M059J (cell line): Measurements from ENCODE around the gene SHISA7. TPM values are rescaled to one million over a fixed set of nuclear protein-coding genes. Genes with fewer than 3 reads are reported as not detected.

Experiments used
- DNase-seq: peaks from one replicate; pipeline ENCODE4 v3.0.0-alpha.2; 2012; ENCODE audit warnings: low read depth
- total RNA-seq: library from RNA; depleted of rRNA; stranded (reverse); fragments of >200 nt; shearing (Covaris generic); gene quantifications from 2 replicates; pipeline ENCODE4 v1.2.3, GENCODE V29; 2014; rRNA removed

SHISA7 gene
- total RNA-seq, 1 experiment from 2014 or later, result not detected

DNA sequence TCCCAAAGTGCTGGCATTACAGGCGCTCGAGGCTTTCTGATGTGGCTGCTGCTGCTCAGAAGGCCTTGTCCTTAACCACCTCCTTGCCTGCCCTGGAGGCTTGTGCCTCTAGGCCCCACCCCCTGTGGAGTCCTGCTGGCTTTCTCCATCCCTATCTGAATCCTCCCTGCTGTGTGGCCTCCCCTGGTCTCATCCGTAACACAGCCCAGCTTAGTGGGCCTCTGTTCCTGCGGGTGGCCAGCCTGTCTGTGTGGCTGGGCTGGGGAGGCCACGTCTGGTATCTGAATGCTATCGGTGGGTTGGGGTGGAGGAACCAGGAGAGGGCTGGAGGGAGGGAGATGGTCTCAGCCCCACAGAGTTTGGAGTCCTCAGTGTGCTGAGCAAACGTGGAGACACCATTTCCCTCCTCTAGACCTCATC is 52.6 kb downstream of the SHISA7 start:
- DNase-seq, result no peak

DNA sequence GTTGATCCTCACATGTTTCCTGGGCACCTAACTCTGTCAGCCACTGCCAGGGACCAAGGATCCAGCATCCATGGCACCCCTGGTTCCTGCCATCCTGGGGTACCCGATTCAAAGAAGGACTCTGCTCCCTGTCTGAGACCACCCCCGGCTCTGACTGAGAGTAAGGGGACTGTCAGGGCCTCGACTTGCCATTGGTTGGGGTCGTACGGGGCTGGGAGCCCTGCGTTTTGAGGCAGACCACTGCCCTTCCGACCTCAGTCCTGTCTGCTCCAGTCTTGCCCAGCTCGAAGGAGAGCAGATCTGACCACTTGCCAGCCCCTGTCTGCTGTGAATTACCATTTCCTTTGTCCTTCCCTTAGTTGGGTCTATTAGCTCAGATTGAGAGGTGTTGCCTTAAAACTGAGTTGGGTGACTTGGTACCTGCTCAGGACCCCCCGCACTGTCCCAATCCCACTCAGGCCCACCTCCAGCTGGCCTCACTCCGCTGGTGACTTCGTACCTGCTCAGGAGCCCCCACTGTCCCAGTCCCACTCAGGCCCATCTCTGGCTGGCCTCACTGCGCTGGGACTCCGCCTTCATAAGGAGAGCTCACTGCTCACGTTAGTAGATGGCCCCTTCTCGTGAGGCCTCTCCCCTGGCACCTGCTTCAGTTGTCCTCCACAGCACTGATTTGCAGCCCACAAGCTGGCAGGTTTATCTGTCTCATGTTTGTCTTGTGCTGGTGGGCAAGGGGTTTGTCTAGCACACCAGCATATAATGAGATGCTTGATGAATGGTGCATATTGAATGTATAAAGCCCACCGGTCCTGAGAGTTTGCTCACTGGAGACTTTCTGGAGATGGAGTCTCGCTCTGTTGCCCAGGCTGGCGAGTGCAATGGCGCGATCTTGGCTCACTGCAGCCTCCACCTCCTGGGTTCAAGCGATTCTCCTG is 53.4 kb downstream of the SHISA7 start:
- no peak for DNase-seq

DNA sequence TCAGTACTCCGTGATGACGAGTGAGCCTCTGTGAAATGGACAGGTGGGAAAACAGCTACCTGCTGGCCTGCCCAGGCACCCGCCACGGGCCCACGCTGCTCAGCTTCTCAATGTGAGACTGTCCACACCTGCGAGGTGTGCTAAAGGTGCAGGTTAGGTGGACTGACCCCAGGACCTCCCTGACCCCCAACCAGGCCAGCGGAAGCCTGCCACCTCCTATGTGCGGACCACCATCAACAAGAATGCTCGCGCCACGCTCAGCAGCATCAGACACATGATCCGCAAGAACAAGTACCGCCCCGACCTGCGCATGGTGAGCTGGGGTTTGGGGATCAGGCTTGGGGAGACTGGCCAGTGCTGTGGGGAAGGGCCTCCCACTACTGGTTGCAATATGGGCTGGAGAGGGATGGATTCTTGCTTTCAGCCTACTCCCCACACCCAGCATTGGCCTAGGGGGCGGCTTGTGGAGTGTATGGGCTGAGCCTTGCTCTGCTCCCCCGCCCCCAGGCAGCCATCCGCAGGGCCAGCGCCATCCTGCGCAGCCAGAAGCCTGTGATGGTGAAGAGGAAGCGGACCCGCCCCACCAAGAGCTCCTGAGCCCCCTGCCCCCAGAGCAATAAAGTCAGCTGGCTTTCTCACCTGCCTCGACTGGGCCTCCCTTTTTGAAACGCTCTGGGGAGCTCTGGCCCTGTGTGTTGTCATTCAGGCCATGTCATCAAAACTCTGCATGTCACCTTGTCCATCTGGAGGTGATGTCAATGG is 55.2 kb downstream of the SHISA7 start:
- no peak for DNase-seq

DNA sequence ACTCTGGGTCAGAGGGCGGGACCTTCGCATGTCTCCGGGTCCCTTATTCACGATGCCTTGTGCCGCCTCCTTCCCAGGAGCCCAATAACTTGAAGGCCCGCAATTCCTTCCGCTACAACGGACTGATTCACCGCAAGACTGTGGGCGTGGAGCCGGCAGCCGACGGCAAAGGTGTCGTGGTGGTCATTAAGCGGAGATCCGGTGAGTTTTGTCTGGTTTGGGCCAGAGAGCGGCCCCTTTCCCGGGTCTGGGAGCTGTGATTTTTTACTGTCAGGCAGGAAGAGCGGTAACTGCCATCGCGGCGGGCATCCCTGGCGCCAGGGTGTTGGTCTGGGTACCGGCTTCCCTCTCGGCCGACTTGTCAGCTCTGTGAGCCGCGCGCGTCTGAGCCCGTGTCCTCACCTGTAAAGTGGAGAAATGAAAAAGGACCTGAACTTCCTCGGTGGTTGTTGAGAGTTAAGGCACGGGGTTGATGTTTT is 56.6 kb downstream of the SHISA7 start:
- no peak for DNase-seq

DNA sequence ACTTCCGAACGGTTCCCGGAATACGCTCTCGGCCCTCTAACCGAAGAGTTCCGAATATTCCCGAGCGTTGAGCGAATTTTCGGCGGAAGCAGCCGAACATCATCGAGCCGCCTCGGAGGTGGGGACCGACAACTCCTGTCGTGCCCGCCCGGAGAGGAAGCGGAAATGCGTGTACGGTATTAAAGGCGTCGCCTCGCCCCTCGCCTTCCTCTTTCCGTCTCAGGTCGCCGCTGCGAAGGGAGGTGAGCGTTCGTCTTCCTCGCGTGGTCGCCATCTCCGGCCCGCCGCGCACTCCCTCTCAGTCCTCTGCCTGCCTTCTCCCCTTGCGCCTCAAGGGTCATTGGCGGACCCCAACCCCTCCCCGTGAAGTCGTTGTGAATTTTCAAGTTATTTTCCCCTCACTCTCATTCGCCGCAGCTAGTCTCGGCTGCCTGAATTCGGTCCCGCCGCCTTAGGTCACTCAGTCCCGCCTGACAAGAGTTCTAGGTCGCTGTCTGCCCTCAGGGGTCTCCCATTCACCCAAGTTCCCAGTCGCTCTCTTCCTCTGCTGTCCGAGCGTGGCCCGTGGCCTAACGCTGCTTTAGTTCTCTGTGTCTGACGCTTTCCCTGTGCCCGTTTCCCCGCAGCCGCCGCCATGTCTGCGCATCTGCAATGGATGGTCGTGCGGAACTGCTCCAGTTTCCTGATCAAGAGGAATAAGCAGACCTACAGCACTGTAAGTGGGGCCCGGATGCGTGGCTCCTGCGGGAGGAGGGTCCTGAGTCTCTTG is 57.2 kb downstream of the SHISA7 start, which contains the start of gene RPL28:
Gene RPL28, plus strand, starts transcription at position 209 of the 769 bp plus-strand sequence. Its CDS starts 426 bp downstream, at position 635.
- peak; percentile 98 for DNase-seq

DNA sequence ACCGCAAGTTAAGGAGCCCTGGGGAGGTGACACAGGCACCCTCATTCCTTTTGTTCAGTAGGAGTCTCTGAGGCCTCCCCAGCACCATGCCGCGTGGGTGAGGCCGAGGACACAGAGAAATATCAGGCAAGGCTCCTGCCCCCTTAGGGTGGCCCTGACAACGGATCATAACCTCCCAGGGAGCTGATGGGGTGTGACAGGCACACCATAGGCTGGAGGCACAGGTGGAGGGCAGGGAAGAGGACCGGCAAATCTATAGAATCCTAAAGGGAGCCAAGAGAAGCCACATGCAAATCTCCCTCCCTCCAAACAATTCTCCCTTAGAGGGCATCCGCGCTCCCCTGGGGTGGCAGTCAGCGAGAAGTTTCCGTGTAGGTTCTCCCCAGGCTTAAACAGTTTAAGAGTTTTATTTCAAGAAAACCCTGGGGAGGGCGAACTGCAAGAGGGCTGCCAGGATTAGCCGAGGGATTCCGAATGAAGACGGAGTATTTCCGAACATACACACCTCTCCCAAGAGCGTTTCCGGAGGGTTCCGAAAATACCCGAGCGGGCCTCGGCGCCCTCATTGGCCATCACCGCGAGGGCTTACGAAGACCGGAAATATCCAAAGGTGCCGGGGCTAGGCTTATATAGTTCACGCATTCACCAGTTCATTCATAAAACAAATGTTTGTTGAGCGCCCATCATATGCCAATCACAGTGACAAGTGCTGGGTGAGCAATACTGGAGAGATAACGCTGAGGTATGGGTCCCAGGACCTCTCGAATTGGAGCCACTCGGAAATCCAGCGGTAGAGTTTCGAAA is 58.0 kb downstream of the SHISA7 start:
- peak; percentile 96 for DNase-seq

DNA sequence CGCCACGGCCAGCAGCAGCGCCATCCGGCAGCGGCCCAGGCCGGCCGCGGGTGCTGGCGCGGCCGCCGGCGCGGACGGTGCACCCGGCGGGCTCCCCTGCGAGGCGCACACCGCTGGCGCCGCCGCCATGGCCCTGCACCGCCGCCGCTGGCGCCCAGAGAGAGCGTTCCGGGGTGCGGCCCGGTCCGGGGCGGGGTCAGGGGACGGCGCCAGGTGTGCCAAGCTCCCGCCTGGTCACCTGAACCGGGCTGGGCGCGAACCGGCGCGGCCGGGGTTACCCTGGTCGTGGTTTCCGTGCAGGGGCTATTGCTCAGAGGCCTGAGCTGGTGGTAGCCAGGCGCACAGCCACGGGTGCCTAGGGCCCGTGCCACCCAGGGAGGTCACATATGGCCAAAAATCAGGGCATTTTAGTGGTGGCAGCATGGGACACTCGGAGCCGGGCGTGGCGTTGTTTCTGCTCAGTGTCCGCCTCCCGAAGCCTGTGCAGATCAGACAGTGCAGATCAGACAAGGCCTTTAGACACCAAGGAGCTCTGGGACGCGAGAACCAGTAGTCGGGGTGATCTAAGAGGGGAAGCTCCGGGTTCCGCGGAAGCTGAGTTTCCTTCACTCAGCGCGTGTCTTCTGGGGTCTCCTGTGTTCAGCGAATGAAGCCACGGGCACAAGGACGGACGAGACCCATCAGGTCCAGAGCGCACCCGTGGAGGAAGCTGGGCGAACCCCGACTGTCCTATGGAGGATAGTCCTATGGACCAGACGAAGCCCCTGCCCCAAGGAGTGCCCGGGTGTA is 58.8 kb downstream of the SHISA7 start, which contains the start of gene TMEM238:
Gene TMEM238, minus strand, starts transcription at position 162 of the 789 bp plus-strand sequence. Its CDS starts 33 bp downstream, at position 129.
- no peak for DNase-seq

DNA sequence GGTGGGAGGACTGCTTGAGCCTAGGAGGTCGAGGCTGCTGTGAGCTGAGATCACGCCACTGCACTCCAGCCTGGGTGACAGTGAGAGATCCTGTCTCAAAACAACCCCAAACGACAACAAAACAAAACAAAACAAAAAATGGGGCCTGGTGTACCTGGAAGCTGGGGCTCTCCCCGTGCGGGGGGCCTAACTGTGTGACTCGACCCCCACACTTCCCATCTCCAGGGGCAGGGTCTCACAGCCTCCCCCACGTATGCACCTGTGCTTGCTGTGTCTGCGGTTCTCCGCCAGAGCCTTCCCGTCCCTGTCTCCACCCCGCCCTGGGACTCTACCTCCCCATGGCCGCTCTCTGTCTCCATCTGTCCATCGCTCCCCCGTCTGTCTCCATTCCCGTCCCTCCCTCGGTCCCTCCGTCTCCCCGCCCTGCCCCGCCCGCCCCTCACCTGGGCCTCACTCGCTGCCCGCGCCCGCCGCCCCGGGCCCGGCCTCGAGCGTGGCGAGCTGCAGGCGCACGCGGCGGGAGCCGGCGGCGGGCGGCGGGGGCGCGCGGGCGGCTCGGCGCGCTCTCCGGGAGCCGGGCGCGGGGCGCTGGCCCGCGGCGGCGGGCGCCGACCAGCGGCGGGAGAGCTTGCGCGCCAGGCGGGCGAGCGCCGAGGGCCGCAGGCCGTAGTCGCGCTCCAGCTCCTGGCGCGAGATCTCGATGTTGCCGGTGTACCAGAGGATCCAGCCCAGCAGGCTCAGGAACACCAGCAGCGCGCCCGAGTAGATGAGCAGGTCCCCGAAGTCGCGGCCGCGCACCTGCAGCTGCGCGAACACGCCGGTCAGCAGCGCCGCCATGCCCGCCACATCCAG is 59.6 kb downstream of the SHISA7 start:
- peak; percentile 76 for DNase-seq

DNA sequence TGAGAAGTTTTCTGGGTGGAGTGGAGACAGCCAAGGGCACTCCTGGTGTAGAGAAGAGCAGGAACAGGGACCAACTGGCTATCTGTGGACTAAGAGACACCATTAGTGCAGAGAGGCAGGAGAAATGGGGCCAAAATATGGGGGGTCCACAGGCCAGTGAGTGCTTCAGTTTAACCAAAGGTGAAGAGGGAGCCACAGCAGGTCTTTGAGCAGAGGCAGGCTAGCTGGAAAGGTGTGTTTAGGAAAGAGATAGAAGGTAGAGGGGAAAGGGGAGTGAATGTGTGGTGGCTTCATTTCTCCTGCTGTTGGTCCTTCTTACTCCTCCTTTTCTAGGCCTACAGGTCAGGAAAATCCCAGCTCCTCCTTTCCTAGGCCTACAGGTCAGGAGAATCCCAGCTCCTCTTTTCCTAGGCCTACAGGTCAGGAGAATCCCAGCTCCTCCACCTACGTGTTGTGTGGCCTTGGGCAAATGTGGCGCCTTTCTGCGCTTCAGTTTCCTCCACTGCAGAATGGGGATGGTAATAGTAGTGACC is 60.5 kb downstream of the SHISA7 start:
- DNase-seq, result no peak

DNA sequence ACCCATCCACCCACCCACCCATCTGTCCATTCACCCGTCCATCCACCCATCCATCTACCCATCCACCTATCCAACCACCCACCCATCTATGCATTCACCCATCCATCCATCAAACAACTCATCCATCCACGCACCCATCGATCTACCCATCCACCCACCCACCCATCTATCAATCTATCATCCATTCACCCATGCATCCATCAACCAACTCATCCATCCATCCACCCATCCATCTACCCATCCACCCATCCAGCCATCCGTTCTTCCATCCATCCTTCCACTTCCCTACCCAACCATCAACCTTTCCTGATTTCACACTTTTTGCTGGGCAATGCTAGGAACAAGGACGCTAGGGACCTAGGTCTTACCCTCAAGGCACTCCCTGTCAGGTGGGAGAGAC is 61.1 kb downstream of the SHISA7 start:
- DNase-seq, result no peak

DNA sequence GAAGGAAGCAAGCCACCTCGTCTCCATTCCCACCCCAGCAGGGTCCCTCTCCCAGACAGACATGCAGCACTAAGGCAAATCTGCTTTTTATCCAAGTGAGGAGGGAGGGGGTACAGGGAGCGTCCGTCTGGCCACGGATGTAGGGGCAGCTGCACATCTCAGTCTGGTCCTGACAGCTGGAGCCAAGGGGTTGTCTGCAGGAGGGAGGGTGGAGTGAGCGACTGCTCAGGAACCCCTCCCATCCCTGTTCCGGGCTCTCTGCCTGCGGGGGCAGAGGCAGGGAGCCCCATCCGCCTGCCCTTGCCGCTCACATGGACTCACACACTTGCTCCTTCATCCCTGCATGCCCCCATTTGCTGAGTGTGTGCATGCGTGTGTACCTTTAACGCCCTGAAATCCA is 63.9 kb downstream of the SHISA7 start:
- no peak for DNase-seq

Other genes starting within 250 kb of the SHISA7 start
- gene PTPRH, start 233.8 kb downstream of the SHISA7 start, total RNA-seq, result 0.79 and 1.5 TPM in 2 replicates
- 1.2 and 1.7 TPM in 2 replicates for gene TMEM86B, start 214.5 kb downstream of the SHISA7 start, total RNA-seq
- 23.9 and 48.8 TPM in 2 replicates for gene PPP6R1, start 184.3 kb downstream of the SHISA7 start, total RNA-seq
- gene HSPBP1, start 163.2 kb downstream of the SHISA7 start, total RNA-seq, result 25.5 and 37.2 TPM in 2 replicates
- 0.17 and 2.7 TPM in 2 replicates for gene BRSK1, start 159.3 kb downstream of the SHISA7 start, total RNA-seq
- not detected in 2 replicates for gene TMEM150B, start 118.0 kb downstream of the SHISA7 start, total RNA-seq
- 5.2 and 10.0 TPM in 2 replicates for gene KMT5C, start 103.4 kb downstream of the SHISA7 start, total RNA-seq
- gene COX6B2, start 88.6 kb downstream of the SHISA7 start, total RNA-seq, result 0.30 TPM in 1 of 2 replicates, not detected in the other
- gene GARIN5B, start 80.0 kb downstream of the SHISA7 start, total RNA-seq, result not detected in 2 replicates
- 23.0 and 39.1 TPM in 2 replicates for gene IL11, start 72.8 kb downstream of the SHISA7 start, total RNA-seq
- 0.22 TPM in 1 of 2 replicates, not detected in the other for gene TMEM190, start 66.5 kb downstream of the SHISA7 start, total RNA-seq
- gene TMEM238, start 59.0 kb downstream of the SHISA7 start, total RNA-seq, result 1.1 and 1.2 TPM in 2 replicates
- gene RPL28, start 57.4 kb downstream of the SHISA7 start, total RNA-seq, result 452 and 738 TPM in 2 replicates
- 192 and 378 TPM in 2 replicates for gene UBE2S, start 35.5 kb downstream of the SHISA7 start, total RNA-seq
- 123 and 134 TPM in 2 replicates for gene ISOC2, start 18.3 kb upstream of the SHISA7 start, total RNA-seq
- gene C19orf85, start 21.5 kb upstream of the SHISA7 start, total RNA-seq, result not detected in 2 replicates
- gene ZNF628, start 33.3 kb upstream of the SHISA7 start, total RNA-seq, result 8.8 and 13.9 TPM in 2 replicates
- gene NAT14, start 41.9 kb upstream of the SHISA7 start, total RNA-seq, result 14.4 and 26.1 TPM in 2 replicates
- gene SSC5D, start 45.1 kb upstream of the SHISA7 start, total RNA-seq, result 1.8 and 7.2 TPM in 2 replicates
- gene SBK2, start 93.8 kb upstream of the SHISA7 start, total RNA-seq, result 0.20 TPM in 1 of 2 replicates, not detected in the other
- gene SBK3, start 102.2 kb upstream of the SHISA7 start, total RNA-seq, result not detected in 2 replicates
- gene ZNF579, start 137.5 kb upstream of the SHISA7 start, total RNA-seq, result 1.6 and 4.3 TPM in 2 replicates
- gene FIZ1, start 156.2 kb upstream of the SHISA7 start, total RNA-seq, result 0.81 and 6.3 TPM in 2 replicates
- gene ZNF524, start 157.0 kb upstream of the SHISA7 start, total RNA-seq, result 11.7 and 14.7 TPM in 2 replicates
- gene ZNF865, start 162.3 kb upstream of the SHISA7 start, total RNA-seq, result 1.4 and 2.5 TPM in 2 replicates
- gene ZNF784, start 181.3 kb upstream of the SHISA7 start, total RNA-seq, result 2.2 and 5.1 TPM in 2 replicates
- gene ZNF580, start 197.7 kb upstream of the SHISA7 start, total RNA-seq, result 18.2 and 20.9 TPM in 2 replicates
- 12.6 and 15.9 TPM in 2 replicates for gene ZNF581, start 200.3 kb upstream of the SHISA7 start, total RNA-seq
- 4.9 and 5.1 TPM in 2 replicates for gene CCDC106, start 204.9 kb upstream of the SHISA7 start, total RNA-seq
- 140 and 148 TPM in 2 replicates for gene U2AF2, start 211.7 kb upstream of the SHISA7 start, total RNA-seq
- gene EPN1, start 231.9 kb upstream of the SHISA7 start, total RNA-seq, result 27.7 and 102 TPM in 2 replicates